Esophagus squamous epithelium (tissue), 4 donors: Measurements from ENCODE around the gene ARIH2.

Experiments used
- POLR2A ChIP-seq, 4 donors: fragments of 450-650 bp; IDR thresholded peaks; one replicate each; pipeline ENCODE4 v1.6.1; 2017; ENCODE audit warnings: antibody characterized with exemption in 4 of 4, mild to moderate bottlenecking in 4 of 4, moderate library complexity in 3 of 4
- TF ChIP-seq, protein P1 (sequence below), 6 experiments: fragments of 450-650 bp in 4 of 6; fragments of 200-600 bp in 2 of 6; sonication (generic) in 2 of 6; IDR thresholded peaks; one replicate each; pipeline ENCODE4 v1.5.1; 2016 to 2019; ENCODE audit warnings: antibody characterized with exemption in 6 of 6, mild to moderate bottlenecking in 4 of 6, moderate library complexity in 4 of 6

GRCh38 chr3:48898383-48899234 is 20.0 kb upstream of the ARIH2 start, which contains the start of gene SLC25A20:
- TF ChIP-seq, protein P1, sequence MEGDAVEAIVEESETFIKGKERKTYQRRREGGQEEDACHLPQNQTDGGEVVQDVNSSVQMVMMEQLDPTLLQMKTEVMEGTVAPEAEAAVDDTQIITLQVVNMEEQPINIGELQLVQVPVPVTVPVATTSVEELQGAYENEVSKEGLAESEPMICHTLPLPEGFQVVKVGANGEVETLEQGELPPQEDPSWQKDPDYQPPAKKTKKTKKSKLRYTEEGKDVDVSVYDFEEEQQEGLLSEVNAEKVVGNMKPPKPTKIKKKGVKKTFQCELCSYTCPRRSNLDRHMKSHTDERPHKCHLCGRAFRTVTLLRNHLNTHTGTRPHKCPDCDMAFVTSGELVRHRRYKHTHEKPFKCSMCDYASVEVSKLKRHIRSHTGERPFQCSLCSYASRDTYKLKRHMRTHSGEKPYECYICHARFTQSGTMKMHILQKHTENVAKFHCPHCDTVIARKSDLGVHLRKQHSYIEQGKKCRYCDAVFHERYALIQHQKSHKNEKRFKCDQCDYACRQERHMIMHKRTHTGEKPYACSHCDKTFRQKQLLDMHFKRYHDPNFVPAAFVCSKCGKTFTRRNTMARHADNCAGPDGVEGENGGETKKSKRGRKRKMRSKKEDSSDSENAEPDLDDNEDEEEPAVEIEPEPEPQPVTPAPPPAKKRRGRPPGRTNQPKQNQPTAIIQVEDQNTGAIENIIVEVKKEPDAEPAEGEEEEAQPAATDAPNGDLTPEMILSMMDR (IDR thresholded peaks at IDR 0.05): peak in 1 of 6 experiments; percentile 18
- peak in 1 of 4 donors; percentile 50 for TF ChIP-seq POLR2A (IDR thresholded peaks at IDR 0.05)
